Heart left ventricle (tissue), 13 donors: ENCODE results near the gene PNCK.

Experiments used
- CTCF ChIP-seq, 12 donors: fragments of 200-600 bp; sonication (generic) in 4 of 12; IDR thresholded peaks; one replicate each; pipeline versions ENCODE4 v1.5.0 to v1.8.0; 2018 to 2022; ENCODE audit warnings: antibody characterized with exemption in 12 of 12, mild to moderate bottlenecking in 5 of 12
- POLR2A ChIP-seq, 2 donors: fragments of 450-650 bp; IDR thresholded peaks; one replicate each; pipeline ENCODE4 v1.6.1; 2017; ENCODE audit warnings: antibody characterized with exemption in 2 of 2, mild to moderate bottlenecking in 2 of 2, moderate library complexity in 2 of 2
- donor health status: ischemic (EF 13 %, LVEDD 7.1; RV severe dilation, severe dysfunction).
- donor health status: DM: no; HTN: yes; CAD: no.
- donor health status: DM: no; HTN: no; CAD: no.
- donor health status: ischemic (EF 25% LVEDD 6.9; RV normal size, moderate dysfunction).
- donor health status: ischemic (EF 25% LVEDD 5.7; RV mildly dilated, moderate dysfunction).
- donor health status: ischemic (EF 35%, LVEDD 5.7; RV mildly dilated, moderate dysfunction).
- donor health status: nonischemic (EF 11% LVEDD 7.7; RV severe dilation, severe dysfunction).
- donor health status: DM: yes; HTN: yes; CAD: no.
- donor health status: PGD.
- donor health status: ischemic (EF 29% LVEDD 5.4; RV normal size, mild dysfunction).
- donor health status: nonischemic (EF 23%, LVEDD 6.1; RV moderate dilation, normal function).

- TF ChIP-seq CTCF (IDR thresholded peaks at IDR 0.05) = no peak
- no peak for TF ChIP-seq POLR2A (IDR thresholded peaks at IDR 0.05)
Observed at GRCh38 chrX:153626025-153626633, 47.5 kb downstream of the PNCK start.
